ENCODE data around the gene KL. TPM values are rescaled to one million over a fixed set of nuclear protein-coding genes. Genes with fewer than 3 reads are reported as not detected.

KL gene
- total RNA-seq, 3 donors from 2014 or later (not counting 1 experiment from before 2014, with no cell fraction given) = not detected

DNA sequence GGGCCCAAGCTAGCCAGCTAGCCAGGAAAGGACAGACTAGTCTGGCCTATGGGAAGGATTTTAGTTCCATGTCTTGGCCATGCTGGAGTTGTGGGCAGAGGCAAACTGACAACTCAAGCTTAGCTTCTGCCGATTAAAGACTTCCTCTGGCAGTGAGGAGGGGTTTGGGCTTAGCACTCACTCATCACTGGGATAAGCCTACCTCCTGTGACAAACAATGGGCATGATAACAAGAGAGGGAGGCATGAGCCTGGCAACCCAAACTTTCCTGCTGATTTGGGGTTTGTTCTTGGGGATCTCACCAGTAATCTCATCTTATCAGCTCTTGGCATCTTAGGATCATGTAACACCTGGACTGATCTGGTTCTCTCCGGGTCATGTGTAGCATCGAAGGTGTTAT, 83.6 kb downstream of the KL start:
- H3K27me3 ChIP-seq (ENCODE audit: control insufficient read depth, insufficient read depth, low read length) = no peaks in the 10 kb centered on the region
- intact Hi-C loops (cut with micrococcal nuclease) = no loop called here
- 63% methylated on average over 3 of the region's 3 CpGs for WGBS (ENCODE audit: insufficient coverage)
- no peaks in the 10 kb centered on the region for H3K9me3 ChIP-seq (ENCODE audit: control insufficient read depth, insufficient read depth, low read length)
- ATAC-seq (no peak), DNase-seq (no peak)
- no peak overlapping the region for H3K27ac Mint-ChIP-seq
- H3K9me3 Mint-ChIP-seq = peaks cover 0 to 2% of the 10 kb centered on the region in 2 donors
- no peaks in the 10 kb centered on the region for H3K4me1 Mint-ChIP-seq
- H3K4me1 ChIP-seq (ENCODE audit: control insufficient read depth, insufficient read depth, low read length) = no peaks in the 10 kb centered on the region
- H3K36me3 Mint-ChIP-seq = no peaks in the 10 kb centered on the region
- no peak overlapping the region for H3K4me3 Mint-ChIP-seq
- TF ChIP-seq, protein P1, sequence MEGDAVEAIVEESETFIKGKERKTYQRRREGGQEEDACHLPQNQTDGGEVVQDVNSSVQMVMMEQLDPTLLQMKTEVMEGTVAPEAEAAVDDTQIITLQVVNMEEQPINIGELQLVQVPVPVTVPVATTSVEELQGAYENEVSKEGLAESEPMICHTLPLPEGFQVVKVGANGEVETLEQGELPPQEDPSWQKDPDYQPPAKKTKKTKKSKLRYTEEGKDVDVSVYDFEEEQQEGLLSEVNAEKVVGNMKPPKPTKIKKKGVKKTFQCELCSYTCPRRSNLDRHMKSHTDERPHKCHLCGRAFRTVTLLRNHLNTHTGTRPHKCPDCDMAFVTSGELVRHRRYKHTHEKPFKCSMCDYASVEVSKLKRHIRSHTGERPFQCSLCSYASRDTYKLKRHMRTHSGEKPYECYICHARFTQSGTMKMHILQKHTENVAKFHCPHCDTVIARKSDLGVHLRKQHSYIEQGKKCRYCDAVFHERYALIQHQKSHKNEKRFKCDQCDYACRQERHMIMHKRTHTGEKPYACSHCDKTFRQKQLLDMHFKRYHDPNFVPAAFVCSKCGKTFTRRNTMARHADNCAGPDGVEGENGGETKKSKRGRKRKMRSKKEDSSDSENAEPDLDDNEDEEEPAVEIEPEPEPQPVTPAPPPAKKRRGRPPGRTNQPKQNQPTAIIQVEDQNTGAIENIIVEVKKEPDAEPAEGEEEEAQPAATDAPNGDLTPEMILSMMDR (IDR thresholded peaks at IDR 0.05) = no peak
- H3K4me3 ChIP-seq (ENCODE audit: low read length) = no peak overlapping the region
- H3K36me3 ChIP-seq (ENCODE audit: control insufficient read depth, insufficient read depth, low read length) = no peaks in the 10 kb centered on the region
- H3K27me3 Mint-ChIP-seq (ENCODE audit: low read depth in 2 of 2) = no peaks in the 10 kb centered on the region
- no peak overlapping the region for H3K27ac ChIP-seq (ENCODE audit: low read length)

DNA sequence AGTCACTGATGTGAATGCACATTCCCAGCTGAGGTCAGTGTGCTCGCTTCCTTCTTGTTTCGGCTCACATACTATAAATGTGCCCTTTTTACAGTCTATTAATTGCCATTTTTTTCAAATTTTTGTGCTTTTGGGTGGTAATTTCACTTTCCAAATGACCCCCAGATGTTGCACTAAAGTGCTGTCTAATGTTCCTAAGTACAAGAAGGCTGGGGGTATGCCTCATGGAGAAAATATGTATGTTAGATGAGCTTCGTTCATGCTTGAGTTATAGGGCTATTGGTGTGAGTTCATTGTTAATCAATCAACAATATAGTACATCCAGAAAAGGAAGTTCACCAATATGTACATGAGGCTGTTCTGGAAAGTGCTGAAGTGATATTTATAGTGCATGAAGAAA, 84.7 kb downstream of the KL start:
- Mint-ChIP-seq H3K4me1 (no peaks in the 10 kb centered on the region), H3K4me3 (no peak overlapping the region), H3K9me3 (peaks cover 0 to 2% of the 10 kb centered on the region in 2 donors), H3K27me3 (ENCODE audit: low read depth in 2 of 2) (no peaks in the 10 kb centered on the region), H3K36me3 (no peaks in the 10 kb centered on the region), H3K27ac (no peak overlapping the region)
- Histone ChIP-seq H3K4me1 (ENCODE audit: control insufficient read depth, insufficient read depth, low read length) (no peaks in the 10 kb centered on the region), H3K27me3 (ENCODE audit: control insufficient read depth, insufficient read depth, low read length) (no peaks in the 10 kb centered on the region), H3K9me3 (ENCODE audit: control insufficient read depth, insufficient read depth, low read length) (no peaks in the 10 kb centered on the region), H3K36me3 (ENCODE audit: control insufficient read depth, insufficient read depth, low read length) (no peaks in the 10 kb centered on the region), H3K4me3 (ENCODE audit: low read length) (no peak overlapping the region), H3K27ac (ENCODE audit: low read length) (no peak overlapping the region)
- DNase-seq (no peak), ATAC-seq (no peak)
- intact Hi-C loops (cut with micrococcal nuclease) = no loop called here
- TF ChIP-seq, protein P1 (IDR thresholded peaks at IDR 0.05) = no peak
- WGBS (ENCODE audit: insufficient coverage) = 55% methylated on average over 2 of the region's 3 CpGs

DNA sequence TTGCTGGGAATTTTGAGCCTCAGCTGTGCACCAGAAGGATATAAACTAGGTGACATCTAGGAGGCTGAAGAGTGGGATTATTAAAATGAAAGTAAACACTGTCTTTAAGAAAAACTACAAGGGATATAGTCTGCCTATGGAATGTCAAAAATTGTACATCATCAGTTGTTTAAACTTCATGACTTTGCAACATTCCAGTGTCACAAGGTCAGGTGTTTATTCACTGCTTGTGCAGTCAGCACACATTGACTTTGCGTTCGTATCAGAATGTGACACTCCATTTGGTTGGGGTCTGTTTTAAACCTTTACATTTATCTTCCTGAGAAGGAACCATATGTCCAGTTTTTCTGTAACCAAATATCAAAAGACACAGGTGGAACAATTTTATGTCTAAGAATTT, 85.6 kb downstream of the KL start:
- Mint-ChIP-seq H3K9me3 (peaks cover 0 to 2% of the 10 kb centered on the region in 2 donors), H3K4me1 (no peaks in the 10 kb centered on the region), H3K36me3 (no peaks in the 10 kb centered on the region), H3K27ac (no peak overlapping the region), H3K27me3 (ENCODE audit: low read depth in 2 of 2) (peaks cover 0 to 3% of the 10 kb centered on the region in 2 donors), H3K4me3 (no peak overlapping the region)
- DNase-seq (no peak), ATAC-seq (no peak)
- 100% methylated on average over 2 of the region's 2 CpGs for WGBS (ENCODE audit: insufficient coverage)
- Histone ChIP-seq H3K27me3 (ENCODE audit: control insufficient read depth, insufficient read depth, low read length) (no peaks in the 10 kb centered on the region), H3K4me1 (ENCODE audit: control insufficient read depth, insufficient read depth, low read length) (no peaks in the 10 kb centered on the region), H3K27ac (ENCODE audit: low read length) (no peak overlapping the region), H3K9me3 (ENCODE audit: control insufficient read depth, insufficient read depth, low read length) (no peaks in the 10 kb centered on the region), H3K36me3 (ENCODE audit: control insufficient read depth, insufficient read depth, low read length) (no peaks in the 10 kb centered on the region), H3K4me3 (ENCODE audit: low read length) (no peak overlapping the region)
- intact Hi-C loops (cut with micrococcal nuclease) = no loop called here
- TF ChIP-seq, protein P1 (IDR thresholded peaks at IDR 0.05) = no peak

DNA sequence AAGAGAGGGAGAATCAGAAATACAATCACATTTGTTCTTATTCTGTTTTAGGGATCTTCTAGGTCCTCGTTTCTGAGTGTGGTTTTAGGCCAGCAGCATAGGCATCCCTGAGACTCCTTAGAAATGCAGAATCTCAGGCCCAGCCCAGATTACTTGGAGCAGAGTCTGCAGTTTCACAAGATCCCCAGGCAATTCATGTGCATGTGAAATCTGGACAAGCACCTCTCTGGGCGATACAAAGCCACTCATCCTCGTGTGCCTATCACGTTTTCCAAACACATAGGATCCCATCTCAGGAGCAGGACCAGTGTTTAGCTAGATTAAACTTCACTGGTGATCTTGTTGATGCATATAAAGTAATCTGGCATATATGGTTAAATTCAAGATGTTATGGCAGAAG, 87.2 kb downstream of the KL start:
- Mint-ChIP-seq H3K27ac (no peak overlapping the region), H3K36me3 (no peaks in the 10 kb centered on the region), H3K27me3 (ENCODE audit: low read depth in 2 of 2) (peaks cover 0 to 3% of the 10 kb centered on the region in 2 donors), H3K9me3 (peaks cover 0 to 2% of the 10 kb centered on the region in 2 donors), H3K4me1 (no peaks in the 10 kb centered on the region), H3K4me3 (no peak overlapping the region)
- no peak overlapping the region for H3K4me3 ChIP-seq (ENCODE audit: low read length)
- no peaks in the 10 kb centered on the region for H3K27me3 ChIP-seq (ENCODE audit: control insufficient read depth, insufficient read depth, low read length)
- DNase-seq (no peak), ATAC-seq (no peak)
- no peaks in the 10 kb centered on the region for H3K9me3 ChIP-seq (ENCODE audit: control insufficient read depth, insufficient read depth, low read length)
- TF ChIP-seq, protein P1 (IDR thresholded peaks at IDR 0.05) = no peak
- no peak overlapping the region for H3K27ac ChIP-seq (ENCODE audit: low read length)
- no peaks in the 10 kb centered on the region for H3K4me1 ChIP-seq (ENCODE audit: control insufficient read depth, insufficient read depth, low read length)
- WGBS (ENCODE audit: insufficient coverage) = 90% methylated on average over 4 of the region's 4 CpGs
- intact Hi-C loops (cut with micrococcal nuclease) = no loop called here
- H3K36me3 ChIP-seq (ENCODE audit: control insufficient read depth, insufficient read depth, low read length) = no peaks in the 10 kb centered on the region
